DOHH2 (cell line): ENCODE results near the gene HOXC5.

Experiments
- CTCF ChIP-seq: fragments of 200-600 bp; sonication (generic); IDR thresholded peaks from one replicate; pipeline ENCODE4 v1.5.1; 2014; ENCODE audit warnings: antibody characterized with exemption, mild to moderate bottlenecking, low read depth, low read length; ENCODE audit not compliant: poor library complexity, severe bottlenecking
- EZH2phosphoT487 ChIP-seq: fragments of 200-600 bp; sonication (generic); IDR thresholded peaks from 2 replicates; pipeline ENCODE4 v1.6.1; 2017; ENCODE audit warnings: borderline replicate concordance, mild to moderate bottlenecking, antibody characterized with exemption, low read length, moderate library complexity, mixed read lengths

GRCh38 chr12:54012631-54013409 is 20.0 kb upstream of the HOXC5 start:
- TF ChIP-seq CTCF (no peak), EZH2phosphoT487 (no peak)
